GM18868 (cell line): ENCODE results near the gene CENPI.
"Not testable (repeated sequence)": the region's sequence is repeated elsewhere in the genome, so short reads cannot be mapped to it uniquely, and the experiment has no call there.

Experiments
- ATAC-seq: cut with Tn5 transposase; IDR thresholded peaks from one replicate; pipeline ENCODE4 v1.9.1; 2021; ENCODE audit warnings: mild to moderate bottlenecking, moderate library complexity; ENCODE audit not compliant: unreplicated experiment

CENPI gene, protein sequence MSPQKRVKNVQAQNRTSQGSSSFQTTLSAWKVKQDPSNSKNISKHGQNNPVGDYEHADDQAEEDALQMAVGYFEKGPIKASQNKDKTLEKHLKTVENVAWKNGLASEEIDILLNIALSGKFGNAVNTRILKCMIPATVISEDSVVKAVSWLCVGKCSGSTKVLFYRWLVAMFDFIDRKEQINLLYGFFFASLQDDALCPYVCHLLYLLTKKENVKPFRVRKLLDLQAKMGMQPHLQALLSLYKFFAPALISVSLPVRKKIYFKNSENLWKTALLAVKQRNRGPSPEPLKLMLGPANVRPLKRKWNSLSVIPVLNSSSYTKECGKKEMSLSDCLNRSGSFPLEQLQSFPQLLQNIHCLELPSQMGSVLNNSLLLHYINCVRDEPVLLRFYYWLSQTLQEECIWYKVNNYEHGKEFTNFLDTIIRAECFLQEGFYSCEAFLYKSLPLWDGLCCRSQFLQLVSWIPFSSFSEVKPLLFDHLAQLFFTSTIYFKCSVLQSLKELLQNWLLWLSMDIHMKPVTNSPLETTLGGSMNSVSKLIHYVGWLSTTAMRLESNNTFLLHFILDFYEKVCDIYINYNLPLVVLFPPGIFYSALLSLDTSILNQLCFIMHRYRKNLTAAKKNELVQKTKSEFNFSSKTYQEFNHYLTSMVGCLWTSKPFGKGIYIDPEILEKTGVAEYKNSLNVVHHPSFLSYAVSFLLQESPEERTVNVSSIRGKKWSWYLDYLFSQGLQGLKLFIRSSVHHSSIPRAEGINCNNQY

DNA sequence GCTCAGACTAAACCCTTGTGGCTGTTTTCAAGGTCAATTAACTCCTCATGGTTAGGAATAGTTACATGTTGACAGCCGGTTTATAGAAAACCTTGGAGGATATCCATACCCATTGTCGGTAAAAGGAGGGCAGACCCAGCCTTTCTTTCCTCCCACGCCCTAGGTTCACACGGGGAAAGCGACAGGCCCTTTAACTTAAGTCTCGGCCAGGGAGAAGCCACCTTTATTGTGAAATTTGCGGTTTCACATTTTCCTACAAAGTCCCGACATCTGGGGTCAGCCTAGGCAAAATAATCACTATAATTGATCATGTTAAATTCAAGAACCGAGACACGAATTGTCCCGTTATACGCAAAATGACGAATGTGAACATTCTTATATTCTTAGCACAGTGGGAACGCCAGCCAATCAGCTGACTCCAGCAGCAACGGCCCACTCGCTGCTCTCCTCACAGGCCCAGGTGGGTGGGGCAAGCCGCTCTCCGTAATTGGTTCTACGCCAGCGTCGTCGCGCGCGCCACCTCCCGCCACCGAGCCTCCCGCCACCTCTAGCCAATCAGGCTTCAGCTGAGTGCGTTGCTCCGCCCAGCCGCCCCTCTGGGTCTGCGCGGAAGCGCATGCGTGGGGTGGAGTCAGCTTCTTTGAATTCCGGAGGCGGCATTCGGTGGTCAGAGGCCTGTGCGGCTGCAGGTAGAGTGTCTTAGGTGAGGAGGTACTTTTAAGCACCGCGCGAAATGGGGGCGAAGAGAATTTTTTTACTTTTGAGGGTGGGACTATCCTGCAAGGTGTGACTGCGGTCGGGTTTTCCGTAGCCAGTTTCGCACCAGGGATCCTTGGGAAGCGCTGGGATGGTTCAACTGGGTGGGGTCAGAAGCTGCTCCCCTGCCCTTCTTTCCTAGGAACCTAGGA lies at the start of gene CENPI:
Gene CENPI (plus strand): TSS at position 659 of the 908 bp plus-strand sequence. CDS start 2,867 bp downstream, outside the sequence.
- ATAC-seq = peak; percentile 99

DNA sequence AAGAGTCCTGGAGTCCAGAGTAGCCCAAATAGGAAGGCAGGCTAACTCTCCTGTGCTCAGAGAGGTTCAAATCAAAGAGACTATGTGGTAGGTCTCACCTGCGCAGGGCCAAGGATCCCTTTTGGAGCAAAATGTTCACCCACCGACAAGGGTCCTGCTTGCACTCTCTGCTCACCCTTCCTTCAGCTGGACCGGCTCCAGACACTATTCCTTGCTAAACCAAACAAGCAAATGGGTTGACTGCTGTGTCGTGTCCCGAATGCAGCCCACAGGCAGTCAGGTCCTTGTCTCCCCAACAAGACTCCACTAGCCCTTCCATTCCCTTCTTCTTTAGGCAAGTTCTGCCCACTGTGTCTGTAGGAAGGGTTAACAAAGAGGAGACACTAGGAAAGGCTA lies 46.9 kb upstream of the CENPI start:
- ATAC-seq = no peak

DNA sequence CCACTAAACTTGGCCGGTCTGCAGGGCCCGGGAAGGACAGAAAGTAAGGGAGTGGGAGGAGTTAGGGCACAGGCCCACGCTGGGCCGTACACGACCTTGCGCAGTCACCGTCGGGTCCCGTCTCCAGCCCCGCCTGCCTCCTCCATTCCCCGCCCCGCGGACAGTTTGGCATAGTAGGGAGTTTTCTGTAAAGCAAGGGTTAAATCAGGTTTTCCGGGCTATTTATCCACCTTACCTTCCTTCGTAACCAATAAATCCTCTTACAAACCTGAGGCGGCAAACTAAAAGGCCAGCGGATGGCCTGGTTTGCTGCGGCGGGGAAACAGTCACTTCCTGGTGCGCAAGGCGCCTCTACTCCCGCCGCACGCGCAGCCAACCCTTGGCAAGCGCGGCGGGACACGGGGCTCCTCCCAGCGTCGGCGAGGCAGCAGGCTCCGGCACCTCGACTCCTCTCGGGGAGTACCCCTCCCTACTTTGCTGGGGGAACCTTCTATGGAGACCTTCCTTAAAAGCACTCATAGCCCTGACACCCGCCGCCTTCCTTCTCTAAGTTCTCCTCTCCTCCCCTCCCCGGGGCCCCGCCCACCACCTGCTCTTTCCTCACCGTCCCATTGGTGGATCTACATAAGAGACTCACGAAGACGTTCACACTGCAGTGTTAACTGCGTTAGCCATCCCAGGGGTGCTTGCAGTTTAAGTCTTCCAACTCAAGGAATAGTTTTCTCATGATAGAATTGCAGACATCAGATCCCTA lies 46.3 kb upstream of the CENPI start, which contains the start of gene TRMT2B:
Gene TRMT2B (minus strand): TSS at position 563 of the 754 bp plus-strand sequence. CDS start 9,822 bp downstream, outside the sequence.
- peak; percentile 93 for ATAC-seq

DNA sequence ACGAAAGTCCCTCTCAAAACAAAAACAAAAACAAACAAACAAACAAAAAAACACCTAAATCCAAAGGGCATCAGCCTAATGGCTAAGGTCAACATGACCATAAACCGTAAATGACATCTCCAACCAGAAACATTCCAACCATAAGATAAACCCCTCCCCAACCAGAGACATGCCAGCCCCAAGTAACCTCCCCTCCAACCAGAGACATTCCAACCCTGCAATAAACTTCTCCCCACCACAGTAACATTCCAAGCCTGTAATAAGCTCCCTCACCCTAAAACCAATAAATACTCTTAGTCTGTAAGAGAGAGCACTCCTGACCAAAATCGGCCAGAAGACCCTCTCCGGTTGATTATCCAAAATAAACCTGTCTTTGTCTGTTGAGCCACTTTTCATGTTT lies 41.5 kb upstream of the CENPI start:
- not testable (repeated sequence) for ATAC-seq

DNA sequence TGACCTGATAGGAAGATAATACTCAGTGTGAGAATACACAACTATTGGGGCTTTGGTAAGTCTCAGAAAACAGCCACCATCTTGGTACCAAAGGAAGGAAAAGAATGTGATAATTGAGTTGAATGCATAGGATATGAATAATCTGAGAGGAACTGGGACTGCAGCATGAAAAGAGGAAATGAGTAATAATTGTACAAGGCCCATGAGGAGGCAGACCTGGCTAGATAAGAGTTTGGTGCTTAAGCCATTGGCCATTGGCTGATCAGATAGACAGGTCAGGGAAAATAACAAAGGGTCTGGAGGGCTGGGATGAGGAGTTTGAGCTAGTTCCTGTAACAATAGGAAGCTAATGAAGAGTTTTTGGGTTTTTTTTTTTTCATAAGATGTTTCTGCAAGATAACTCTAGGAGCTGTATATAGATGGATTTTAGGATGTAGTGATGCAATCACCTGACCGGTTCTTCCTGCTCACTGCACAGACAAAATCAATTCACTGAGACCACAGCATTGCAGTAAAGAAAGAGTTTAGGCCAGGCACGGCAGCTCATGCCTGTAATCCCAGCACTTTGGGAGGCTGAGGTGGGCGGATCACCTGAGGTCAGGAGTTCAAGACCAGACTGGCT lies 40.8 kb upstream of the CENPI start:
- ATAC-seq = peak; percentile 98

DNA sequence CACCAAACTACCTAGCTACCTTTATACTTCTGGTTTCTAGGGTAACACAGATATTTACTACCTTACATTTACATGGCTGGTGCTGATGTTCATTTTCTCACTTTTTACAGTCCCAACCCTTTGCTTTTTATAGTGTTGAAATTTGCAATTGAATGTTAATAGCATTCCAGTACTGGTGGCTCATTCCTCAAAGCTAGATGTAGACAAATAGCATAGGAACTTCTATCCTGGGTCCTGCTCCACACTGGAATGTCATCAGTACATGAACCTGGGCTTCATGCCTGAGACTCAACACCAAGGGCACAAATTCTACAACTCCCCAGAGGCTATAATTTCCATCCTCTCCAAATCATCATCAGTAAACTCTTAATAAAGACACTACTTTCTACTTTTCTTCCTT lies 35.8 kb upstream of the CENPI start:
- no peak for ATAC-seq

DNA sequence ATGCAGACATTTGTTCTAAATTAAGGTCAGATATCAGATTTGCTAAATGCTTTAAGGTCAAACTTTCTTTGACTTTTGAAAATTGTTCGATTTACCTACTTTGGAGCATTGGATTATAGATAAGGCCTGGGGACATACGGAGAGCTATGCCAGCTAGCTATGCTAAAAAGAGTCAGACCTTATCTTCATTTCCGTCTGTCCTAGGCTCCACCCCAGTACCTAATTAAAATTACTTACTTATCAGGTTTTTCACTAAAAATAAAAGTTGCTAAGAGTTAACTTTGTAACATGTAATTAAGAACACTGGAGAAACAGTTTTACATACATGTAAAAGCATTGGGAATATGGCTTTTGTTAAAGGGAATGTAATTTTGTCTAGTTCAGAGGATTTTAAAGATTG lies 26.4 kb upstream of the CENPI start:
- no peak for ATAC-seq

DNA sequence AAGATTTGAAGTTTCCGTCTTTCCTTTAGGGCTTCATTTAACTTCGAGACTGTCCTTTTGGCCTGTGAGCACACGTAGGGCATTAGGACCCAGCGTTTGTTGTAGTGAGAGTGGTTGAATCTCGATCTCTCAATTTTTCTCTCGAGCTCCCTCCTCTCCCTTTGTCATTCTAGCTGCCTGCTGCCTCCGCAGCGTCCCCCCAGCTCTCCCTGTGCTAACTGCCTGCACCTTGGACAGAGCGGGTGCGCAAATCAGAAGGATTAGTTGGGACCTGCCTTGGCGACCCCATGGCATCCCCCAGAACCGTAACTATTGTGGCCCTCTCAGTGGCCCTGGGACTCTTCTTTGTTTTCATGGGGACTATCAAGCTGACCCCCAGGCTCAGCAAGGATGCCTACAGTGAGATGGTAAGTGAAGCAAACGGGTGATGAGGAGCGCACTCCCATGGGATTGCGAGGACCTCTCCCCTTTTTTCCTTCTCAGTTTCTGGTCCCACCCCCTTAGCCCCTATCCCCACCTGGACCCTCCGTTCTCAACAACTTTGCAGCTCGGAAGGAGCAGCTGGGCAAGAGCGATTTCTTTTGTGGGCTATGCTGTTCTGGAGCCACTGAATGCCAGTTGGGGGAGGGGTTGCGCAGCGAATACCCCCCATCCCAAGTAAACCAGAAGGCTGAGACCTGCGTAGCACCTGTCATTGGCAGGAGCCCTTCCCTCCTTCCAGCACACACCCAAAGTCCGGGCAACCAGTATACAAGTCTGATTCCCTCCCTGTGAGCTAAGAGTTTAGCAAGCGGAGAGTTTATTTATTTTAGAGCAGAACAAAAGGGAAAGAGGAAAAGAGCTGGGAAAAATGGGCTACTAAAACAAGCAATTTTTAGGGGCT lies 19.0 kb upstream of the CENPI start, which contains the start of gene TMEM35A:
Gene TMEM35A (plus strand): TSS at position 164 of the 883 bp plus-strand sequence. CDS start 124 bp downstream, at position 288.
- ATAC-seq = no peak

DNA sequence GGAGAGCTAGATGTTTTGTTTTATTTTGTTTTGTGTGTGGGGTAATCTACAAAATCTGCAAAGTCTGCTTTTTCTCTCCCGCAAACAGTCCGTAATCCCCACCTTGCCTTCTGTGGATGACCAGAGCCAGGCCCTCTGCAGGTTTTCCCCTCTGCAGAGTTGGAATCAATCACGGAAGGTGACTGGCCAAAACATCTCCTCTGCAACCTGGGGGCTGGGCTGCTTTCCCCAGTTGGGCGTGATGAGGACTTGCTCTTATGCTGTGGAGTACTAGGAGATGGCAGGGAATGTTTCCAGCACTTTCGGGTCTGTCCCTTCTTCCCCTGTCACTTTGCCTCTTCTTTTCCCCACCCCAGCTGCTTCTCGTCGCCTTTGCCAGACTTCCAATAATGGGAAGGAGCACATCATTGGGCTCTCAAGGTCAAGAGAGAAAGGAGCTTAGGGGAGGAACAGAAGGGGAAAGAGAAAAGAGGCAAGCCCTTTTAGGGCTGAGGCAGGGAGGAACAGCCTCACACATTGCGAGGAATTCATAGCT lies 18.2 kb upstream of the CENPI start:
- no peak for ATAC-seq

DNA sequence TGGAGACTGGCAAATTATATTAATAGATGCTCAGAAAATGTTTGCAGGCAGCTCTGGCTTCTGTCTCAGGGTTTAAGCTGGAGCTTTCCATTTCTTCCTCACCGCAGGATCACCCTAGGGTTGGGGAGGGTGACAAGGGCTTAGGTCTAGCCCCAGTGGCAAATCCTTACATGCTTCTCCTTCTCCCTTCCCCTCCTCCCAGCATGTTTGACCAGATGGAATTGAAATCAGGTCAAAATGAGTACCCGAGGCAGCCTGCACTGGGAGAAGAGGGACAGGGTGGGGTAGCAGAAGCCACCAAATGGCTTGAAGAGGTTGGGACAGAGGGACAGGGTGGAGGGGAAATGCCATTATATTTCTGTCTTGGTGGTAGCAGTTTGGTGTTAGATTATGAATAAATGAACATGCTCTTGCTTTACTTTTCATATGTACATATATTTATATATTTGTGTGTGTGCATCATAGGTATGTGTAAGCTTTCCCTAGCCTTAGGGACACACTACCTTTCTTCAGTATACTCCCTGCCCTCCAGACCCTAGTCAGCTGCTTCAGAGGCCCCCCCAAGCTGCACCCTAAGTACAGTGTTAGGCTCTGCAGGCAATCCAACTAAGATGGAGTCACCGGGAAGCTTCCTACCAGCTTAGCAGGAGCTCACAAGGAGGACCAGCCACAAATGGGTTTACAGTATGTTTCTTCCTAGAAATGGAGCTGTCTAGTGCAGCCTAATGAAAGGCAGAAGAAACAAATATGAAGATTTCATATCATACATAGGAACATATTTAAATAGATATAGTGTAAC lies 17.5 kb upstream of the CENPI start:
- ATAC-seq = no peak

DNA sequence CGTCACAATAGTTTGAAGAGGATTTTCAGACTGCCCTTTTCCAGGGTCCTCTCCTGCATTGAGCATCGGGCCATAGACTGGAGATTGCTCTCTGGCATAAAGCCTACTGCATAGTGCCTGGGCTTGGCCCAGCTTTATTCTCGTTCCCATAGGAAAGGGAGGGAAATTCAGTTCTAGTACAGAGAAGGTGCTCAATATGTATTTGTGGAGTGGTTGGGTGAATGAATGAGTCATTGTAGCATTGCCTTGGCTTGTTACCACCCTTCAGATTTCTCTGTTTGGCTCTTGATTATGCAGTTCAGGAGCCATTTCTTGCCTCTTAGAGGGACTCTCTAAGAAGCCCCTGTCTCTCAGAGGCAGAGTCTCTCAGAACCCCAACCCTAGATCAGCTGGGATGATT lies 16.8 kb upstream of the CENPI start:
- no peak for ATAC-seq

DNA sequence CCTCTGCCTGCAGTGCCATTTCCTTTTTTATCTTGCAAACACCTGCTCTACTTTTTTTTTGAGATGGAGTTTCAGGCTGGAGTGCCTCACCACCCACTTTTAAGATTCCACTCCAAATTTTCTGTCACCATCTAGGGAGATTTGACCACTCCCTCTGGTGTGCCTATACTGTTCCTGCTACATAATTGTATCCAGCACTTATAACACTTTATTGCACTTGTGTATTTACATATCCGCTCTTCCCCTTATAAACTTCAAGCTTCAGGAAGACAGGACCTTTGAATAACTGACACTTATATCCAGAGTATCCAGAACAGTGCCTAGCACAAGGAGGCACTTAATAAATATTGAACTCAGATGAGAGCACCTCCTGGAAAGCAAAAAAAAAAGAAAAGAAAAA lies 6.2 kb upstream of the CENPI start:
- ATAC-seq = no peak

DNA sequence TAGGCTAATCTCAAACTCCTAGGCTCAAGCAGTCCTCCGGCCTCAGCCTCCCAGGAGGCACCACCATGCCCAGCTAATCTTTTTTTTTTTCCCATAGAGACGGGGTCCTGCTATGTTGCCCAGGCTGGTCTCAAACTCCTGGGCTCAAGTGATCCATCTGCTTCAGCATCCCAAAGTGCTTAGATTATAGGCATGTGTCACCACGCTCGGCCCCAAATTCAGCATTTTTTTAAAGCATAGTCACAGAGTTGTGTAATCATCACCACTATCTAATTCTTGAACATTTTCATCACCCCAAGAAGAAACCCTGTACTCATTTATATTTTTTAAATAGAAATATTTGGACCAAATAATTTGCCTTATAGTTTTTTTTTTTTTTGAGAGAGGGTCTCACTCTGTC lies 10.3 kb downstream of the CENPI start:
- ATAC-seq = no peak

DNA sequence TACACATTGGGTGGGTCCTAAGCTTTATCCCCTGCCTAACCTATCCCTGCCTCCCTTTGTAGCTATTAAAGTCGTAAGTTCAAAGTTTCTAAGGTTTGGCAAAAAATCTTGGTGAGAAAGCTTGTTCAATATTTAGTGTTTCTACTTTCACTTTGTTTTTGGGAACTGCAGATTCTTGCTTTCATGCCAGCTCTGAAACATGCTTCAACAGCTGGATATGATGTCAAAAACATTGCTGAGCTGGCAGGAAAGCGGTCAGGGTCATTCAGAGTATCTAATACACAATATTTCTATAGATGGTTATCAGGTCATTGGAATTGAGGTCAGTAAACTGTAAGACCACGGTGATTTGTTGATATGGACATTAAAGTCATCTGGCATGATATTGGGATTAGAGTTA lies 19.7 kb downstream of the CENPI start:
- no peak for ATAC-seq

DNA sequence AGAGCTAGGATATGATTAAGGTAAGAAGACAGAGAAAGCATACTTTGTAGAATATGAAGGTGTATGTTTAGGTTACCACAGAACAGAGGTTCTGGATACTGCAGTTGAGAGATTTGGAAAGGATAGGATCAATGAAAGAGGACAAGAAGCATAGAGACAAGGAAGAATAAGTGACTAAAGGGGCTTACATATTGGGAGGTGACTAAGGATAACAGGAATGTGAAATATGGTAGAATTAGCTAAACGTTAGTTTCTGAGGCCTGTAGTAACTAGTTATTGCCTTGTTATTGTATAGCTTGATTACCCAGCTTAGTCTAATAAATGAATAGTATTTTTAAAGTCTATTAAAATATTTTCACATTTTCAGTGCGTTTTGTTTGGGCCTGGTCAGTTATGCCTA lies 38.2 kb downstream of the CENPI start:
- ATAC-seq = no peak
